Measurements from ENCODE around the gene MTMR3.
"Not testable (repeated sequence)": the region's sequence is repeated elsewhere in the genome, so short reads cannot be mapped to it uniquely, and the experiment has no call there.

MTMR3 gene

DNA sequence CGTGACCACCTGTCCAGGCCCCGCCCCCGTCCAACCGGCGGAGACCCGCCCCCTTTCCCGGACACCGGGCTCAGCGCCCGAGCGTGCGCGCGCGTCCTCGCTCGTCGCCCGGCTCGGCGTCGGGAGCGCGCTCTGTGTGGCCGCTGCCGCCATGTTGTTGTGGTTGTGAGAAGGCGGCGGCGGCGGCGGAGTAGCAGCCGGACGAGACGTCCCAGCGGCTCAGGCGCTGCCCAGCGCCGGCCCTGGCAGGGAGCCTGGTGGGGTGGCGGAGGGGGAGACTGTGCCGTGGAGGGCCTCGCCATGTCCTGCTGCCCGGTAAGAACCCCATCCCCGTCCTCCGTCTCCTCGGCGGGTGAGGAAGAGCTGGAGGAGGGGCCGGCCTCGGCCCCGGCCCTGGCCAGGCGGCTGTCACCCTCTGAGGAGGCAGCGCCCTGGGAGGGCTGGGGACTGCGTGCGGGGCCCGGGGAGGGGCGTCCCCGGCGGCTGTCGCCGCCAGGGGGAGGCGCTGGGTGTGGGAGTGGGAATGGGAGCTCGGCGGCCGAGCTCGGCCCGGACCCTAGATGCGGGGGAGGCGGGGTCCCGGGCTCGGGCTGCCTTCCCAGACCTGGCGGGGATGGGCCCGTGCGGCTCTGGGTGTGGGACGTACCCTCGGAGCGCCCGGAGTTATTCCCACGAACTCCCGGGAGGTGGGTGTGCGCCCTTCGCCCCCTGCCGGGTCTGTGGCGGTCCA is at the start of gene MTMR3:
MTMR3 (plus strand) TSS at position 130 of the 730 bp plus-strand sequence. CDS start 87,886 bp downstream, outside the sequence.
- peak; percentile 94 for DNase-seq

DNA sequence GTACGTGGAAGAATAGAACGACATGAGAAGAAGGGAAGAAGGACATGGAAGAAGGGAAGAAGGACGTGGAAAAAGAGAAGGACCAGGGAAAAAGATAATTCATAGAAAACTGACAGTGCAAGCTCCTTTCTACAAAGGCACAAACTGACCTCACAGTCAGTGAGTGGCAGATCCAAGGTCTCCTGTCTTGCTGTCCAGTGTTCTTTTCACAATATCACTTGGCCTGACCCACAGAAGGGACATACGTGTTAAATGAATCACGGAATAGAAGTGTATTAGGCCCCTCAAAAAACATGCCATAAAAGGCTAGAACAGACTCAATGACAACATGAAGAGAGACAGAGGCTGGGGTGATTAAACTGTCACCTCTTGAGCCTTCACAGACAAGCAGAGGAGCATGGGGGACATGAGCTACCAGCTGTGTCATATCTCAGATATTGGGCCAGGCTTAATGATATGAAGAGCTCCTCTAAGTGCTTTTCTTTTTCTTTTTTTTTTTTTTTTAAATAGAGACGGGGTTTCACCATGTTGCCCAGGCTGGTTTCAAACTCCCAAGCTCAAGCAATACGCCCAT is 49.5 kb upstream of the MTMR3 start:
- no peak for DNase-seq

DNA sequence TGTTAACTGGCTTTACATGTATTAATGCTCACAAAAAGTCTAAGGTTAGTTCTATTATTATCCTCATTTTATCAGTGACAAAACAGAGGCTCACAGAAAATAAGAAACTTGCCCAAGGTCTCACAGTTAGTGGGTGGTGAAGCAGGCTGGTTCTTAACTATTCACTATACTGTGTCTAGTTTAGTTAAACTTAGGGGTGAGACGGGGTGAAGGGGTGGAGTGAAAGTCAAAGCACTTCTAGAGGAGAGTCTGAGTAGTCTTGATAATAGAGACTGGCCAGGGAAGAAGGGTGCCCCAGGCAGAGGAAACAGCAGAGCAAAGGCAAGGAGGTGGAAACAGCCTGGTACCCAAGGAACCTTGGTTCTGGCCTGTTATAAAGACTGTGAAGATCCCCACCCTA is 48.9 kb upstream of the MTMR3 start:
- DNase-seq = no peak

- DNase-seq = not testable (repeated sequence)
Measured at GRCh38 chr22:29836791-29837370, 46.1 kb upstream of the MTMR3 start.

GRCh38 chr22:29837741-29838598 is 45.0 kb upstream of the MTMR3 start, which contains the start of gene ASCC2:
Gene ASCC2, minus strand, starts transcription at chr22:29838274. Its CDS starts 5,949 bp downstream, at chr22:29832325.
- DNase-seq = peak; percentile 98

DNA sequence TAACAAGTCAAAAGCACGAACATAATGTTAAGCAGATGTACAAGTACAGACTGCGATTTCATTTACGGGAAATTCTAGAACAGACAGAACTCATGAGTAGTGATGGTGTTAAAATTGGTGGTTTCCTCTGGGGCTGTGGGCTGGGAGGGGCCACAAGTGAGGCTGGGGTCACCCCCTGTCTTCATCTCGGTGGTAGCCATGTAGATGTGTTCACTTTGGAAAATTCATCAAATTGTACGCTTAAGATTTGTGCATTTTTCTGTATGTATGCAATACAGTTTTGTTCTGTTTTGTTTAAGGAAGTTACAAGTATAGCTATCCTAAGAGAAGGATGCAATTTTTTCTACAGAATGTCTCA is 44.4 kb upstream of the MTMR3 start:
- DNase-seq = no peak

DNA sequence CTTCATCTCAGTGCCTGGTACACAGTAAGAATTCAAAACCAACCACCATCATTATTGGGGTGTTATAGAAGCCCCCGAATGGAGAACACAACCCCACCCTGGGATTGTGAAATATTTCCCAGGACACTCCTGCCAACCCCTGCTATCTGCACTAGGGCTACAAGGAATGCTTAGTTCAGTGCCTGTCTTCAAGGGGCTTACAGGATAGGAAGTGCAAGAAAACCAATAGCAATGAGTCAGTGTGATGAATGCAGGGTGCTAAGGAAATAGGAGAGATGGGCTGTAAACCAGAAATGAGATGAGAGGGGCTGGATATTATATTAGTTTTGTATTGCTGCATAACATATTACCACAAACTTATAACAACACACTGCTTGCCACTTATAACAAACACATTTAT is 43.9 kb upstream of the MTMR3 start:
- no peak for DNase-seq

- DNase-seq = no peak
Measured at GRCh38 chr22:29840498-29840897, 42.5 kb upstream of the MTMR3 start.

DNA sequence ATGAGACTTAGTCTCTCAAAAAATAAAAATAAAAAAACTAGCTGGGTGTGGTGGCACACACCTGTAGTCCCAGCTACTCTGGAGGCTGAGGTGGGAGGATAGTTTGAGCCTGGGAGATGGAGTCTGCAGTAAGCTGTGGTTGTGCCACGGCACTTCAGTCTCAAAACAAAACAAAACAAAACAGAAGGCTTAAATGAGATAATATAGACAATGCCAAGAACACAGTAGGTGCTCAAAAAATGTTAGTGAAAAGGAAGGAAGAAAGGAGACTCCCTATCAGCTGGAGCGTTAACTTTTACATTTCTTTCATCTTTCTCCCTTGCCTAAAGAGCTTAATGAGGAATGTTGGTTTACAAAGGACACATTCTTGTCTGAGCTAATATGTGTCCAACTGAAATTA is 40.8 kb upstream of the MTMR3 start:
- DNase-seq = no peak

GRCh38 chr22:29842740-29843139 is 40.2 kb upstream of the MTMR3 start:
- DNase-seq = no peak

DNA sequence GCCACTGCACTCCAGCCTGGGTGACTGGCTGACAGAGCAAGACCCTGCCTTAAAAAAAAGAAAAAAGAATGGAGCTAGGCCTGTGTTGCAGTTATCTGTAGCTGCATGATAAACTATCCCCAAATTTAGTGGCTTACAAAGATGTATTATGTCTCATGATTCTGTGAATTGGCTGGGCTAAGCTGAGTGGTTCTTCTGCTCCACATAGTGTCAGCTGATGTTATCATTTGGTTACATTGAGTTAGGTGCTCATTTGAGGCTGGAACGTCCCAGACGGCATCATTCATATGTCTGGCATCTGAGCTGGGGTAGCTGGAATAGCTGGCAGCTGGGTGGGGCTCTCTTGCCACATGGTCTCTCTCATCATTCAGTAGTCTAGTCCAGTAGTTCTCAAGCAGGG is 36.7 kb upstream of the MTMR3 start:
- DNase-seq = no peak

GRCh38 chr22:29848111-29848510 is 34.9 kb upstream of the MTMR3 start:
- DNase-seq = no peak

DNA sequence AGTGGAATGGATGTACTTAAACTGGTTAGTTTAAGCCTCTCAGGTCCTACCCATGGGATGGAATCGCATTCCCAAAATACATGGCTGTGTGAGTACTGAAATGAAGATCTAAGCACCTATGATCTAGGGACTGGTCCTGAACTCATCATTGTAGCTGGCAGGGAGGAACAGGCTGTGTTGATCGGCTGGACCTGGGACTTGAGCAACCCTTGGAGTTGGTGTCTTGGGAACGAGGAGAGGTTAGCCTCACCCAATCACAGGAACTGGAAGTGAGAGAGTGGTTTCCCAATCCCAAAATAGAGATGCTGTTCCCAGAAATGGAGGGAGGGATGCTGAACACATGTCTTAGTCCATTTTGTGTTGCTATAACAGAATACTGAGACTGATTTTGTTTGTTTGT is 28.5 kb upstream of the MTMR3 start:
- no peak for DNase-seq

GRCh38 chr22:29855611-29856181 is 27.3 kb upstream of the MTMR3 start:
- no peak for DNase-seq

DNA sequence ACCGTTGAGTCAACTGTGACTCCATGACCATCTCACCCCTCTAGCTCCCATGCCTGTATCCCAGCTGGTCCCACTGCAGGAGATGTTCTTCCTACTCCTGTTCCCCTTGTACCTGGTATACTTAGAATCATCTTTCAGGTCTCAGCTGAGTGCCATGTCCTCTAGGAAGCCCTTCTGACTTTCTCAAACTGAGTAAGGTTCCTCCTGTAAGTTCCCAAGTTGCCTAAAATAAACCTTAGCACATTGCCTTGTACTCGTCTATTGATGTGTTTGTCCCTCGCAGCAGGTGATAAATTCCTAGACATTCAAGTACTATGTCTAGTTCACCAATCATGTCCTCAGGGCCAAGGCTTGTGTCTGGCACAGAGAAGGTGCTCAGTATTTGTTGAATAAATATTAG is 26.5 kb upstream of the MTMR3 start:
- DNase-seq = no peak

DNA sequence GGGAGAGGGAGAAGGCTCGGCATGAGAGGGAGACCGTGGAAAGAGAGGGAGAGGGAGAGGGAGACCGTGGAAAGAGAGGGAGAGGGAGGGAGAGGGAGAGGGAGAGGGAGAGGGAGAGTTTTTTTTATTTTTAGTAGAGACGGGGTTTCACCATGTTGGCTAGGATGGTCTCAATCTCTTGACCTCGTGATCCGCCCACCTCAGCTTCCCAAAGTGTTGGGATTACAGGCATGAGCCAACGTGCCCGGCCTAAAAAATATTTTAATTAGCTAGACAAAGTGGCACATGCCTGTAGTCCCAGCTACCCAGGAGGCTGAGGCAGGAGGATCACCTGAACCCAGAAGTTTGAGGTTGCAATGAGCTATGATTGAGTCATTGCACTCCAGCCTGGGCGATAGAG is 23.9 kb upstream of the MTMR3 start:
- not testable (repeated sequence) for DNase-seq

- DNase-seq = no peak
Measured at GRCh38 chr22:29860006-29860766, 22.8 kb upstream of the MTMR3 start.

GRCh38 chr22:29861672-29862297 is 21.2 kb upstream of the MTMR3 start:
- DNase-seq = no peak

GRCh38 chr22:29865572-29865971 is 17.4 kb upstream of the MTMR3 start:
- not testable (repeated sequence) for DNase-seq

- no peak for DNase-seq
Measured at GRCh38 chr22:29867260-29867659, 15.7 kb upstream of the MTMR3 start.

GRCh38 chr22:29867851-29868250 is 15.1 kb upstream of the MTMR3 start:
- DNase-seq = no peak

DNA sequence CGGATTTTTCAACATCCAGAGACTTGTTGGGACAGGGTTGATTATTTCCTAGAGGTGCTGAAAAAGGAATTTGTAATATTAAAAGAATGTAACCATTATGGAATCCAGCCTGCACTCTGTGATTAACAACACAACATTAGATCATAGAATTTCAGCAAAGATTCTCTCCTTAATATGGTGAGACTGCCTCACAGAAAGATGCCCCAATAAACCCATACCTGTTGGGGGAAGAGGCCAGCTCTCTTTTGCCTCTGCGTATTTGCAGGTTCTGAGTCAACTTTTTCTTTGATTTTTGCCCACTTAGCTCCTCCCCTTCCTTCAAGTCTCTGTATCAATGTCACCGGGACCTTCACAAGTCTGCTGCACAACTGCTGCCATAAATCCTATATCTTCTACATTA is 12.4 kb upstream of the MTMR3 start:
- no peak for DNase-seq

Measured in CD4-positive, alpha-beta T cell treated with Interleukin-17A for 1 hour (primary cell).